Omental fat pad (tissue), 4 donors: Measurements from ENCODE around the gene SPSB3. TPM values are rescaled to one million over a fixed set of nuclear protein-coding genes. Genes with fewer than 3 reads are reported as not detected.
A peak's percentile ranks its signal among the peaks of the same experiment; 100 is the strongest.

Experiments
- ATAC-seq: fragments of 150-250 bp; one replicate; pipeline ENCODE4 v1.9.1; 2016; ENCODE audit warnings: mild to moderate bottlenecking, moderate library complexity; ENCODE audit not compliant: low FRiP score
- DNase-seq: peaks from one replicate; pipeline ENCODE4 v3.0.0-alpha.2; 2019; ENCODE audit warnings: low spot score
- total RNA-seq, 4 donors: library from RNA; depleted of rRNA; stranded (reverse); fragments of >200 nt; gene quantifications; one replicate each; pipeline ENCODE4 v1.1.0, GENCODE V29; 2016
- TF ChIP-seq, protein P1 (sequence below), 3 donors: fragments of 450-650 bp; IDR thresholded peaks; one replicate each; pipeline ENCODE4 v1.5.1; 2016 to 2017; ENCODE audit warnings: antibody characterized with exemption in 3 of 3, mild to moderate bottlenecking in 3 of 3, moderate library complexity in 2 of 3

SPSB3 gene
- total RNA-seq, 4 donors from 2014 or later: 39.5 to 88.1 (median 50.7) TPM

DNA sequence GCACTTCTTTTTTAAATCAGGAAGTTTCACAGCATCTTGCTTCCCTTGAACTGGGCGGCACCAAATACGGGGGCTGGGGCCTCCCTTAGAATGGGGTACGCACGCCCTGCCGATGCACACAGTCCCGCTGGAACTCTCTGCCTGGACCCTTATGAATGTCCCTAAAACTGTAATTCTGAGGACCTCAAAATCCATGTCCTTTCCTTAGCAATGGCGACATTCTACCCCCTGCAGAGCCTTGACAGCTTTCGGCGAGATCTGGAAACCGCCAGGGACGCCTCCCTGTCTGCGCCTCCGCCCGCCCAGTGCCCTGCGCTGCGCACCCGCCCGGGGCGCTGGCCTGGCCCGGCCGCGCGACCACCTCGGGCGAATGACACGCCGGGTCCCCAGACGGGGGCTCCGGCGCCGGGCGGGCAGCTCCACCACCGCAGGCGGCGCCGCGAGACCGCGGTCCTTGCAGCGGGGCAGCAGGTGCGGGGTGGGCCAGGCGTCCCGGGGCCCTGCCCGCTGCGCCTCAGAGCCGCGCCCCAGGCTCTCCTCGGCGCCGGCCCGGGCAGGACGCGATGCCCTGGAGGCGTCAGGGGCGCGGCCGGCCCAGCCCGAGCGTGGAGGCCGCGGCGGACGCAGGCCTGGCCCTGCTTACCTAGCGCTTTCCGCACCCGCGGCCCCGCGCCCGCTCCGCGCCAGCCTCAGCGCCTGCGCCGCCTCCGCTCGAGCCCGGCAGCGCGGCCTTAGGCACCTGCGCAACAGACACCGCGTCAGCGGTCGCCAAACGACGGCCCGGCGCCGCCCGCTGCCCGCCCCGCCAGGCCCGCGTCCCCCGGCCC, 43.7 kb upstream of the SPSB3 start:
- TF ChIP-seq, protein P1, sequence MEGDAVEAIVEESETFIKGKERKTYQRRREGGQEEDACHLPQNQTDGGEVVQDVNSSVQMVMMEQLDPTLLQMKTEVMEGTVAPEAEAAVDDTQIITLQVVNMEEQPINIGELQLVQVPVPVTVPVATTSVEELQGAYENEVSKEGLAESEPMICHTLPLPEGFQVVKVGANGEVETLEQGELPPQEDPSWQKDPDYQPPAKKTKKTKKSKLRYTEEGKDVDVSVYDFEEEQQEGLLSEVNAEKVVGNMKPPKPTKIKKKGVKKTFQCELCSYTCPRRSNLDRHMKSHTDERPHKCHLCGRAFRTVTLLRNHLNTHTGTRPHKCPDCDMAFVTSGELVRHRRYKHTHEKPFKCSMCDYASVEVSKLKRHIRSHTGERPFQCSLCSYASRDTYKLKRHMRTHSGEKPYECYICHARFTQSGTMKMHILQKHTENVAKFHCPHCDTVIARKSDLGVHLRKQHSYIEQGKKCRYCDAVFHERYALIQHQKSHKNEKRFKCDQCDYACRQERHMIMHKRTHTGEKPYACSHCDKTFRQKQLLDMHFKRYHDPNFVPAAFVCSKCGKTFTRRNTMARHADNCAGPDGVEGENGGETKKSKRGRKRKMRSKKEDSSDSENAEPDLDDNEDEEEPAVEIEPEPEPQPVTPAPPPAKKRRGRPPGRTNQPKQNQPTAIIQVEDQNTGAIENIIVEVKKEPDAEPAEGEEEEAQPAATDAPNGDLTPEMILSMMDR (IDR thresholded peaks at IDR 0.05): no peak
- ATAC-seq: peak; percentile 67
- no peak for DNase-seq

DNA sequence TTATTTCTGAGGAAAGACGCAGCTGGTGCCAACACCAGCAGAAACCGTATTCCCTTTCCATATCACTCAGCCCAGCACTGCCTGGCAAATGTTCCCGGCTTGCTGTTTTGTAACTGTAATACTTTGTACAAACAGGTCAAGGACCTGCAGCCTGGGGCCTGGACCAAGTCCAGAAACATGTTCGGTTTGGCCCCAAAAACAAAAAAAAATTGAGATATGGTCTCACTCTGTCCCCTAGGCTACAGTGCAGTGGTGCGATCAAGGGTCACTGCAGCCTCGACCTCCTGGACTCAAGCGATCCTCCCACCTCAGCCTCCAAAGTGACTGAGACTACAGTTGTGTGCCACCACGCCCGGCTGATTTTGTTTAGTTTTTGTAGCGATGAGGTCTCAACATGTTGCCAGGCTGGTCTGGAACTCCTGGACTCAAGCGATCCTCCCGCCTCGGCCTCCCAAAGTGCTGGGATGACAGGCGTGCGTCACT, 43.1 kb upstream of the SPSB3 start:
- TF ChIP-seq, protein P1 (IDR thresholded peaks at IDR 0.05): no peak
- ATAC-seq (no peak), DNase-seq (no peak)

DNA sequence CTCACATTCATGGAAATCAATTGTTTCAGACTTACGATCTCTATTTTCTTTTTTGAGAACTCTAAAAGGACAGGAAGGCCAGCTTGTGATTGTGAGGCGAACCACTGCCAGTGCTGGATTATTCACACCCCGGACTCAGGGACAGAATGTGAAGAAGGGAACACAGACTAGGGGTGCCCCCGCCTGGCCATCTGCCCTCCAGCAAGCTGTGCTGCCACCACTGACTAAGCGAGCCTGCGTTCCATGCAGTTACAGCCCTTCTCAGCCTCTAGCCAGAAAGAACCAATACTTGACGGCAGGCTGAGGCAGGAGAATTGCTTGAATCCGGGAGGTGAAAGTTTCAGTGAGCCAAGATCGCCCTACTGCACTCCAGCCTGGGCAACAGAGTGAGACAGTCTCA, 41.5 kb upstream of the SPSB3 start:
- no peak for DNase-seq
- no peak for ATAC-seq

DNA sequence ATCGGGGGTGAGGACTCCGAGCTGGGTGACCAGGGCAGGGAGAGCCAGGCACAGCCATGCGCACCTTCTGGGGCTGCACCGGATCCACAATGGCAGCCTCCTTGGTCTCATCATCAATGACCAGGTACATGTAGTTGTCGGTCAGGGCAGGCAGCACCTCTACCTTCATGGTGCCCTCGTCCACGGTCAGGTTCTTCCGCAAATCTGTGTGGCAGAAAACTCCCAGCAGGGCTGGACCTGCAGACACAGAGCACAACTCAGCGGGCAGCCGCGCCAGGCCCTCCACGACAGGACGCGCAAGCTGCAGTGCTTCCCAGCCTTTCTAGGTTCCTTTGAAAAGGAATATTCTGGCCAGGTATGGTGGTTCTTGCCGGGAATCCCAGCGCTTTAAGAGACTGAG, 40.4 kb upstream of the SPSB3 start:
- no peak for DNase-seq
- ATAC-seq: no peak
- TF ChIP-seq, protein P1 (IDR thresholded peaks at IDR 0.05): no peak

More for the DNA sequence above, 41.5 kb upstream of the SPSB3 start:
- TF ChIP-seq, protein P1 (IDR thresholded peaks at IDR 0.05): no peak

DNA sequence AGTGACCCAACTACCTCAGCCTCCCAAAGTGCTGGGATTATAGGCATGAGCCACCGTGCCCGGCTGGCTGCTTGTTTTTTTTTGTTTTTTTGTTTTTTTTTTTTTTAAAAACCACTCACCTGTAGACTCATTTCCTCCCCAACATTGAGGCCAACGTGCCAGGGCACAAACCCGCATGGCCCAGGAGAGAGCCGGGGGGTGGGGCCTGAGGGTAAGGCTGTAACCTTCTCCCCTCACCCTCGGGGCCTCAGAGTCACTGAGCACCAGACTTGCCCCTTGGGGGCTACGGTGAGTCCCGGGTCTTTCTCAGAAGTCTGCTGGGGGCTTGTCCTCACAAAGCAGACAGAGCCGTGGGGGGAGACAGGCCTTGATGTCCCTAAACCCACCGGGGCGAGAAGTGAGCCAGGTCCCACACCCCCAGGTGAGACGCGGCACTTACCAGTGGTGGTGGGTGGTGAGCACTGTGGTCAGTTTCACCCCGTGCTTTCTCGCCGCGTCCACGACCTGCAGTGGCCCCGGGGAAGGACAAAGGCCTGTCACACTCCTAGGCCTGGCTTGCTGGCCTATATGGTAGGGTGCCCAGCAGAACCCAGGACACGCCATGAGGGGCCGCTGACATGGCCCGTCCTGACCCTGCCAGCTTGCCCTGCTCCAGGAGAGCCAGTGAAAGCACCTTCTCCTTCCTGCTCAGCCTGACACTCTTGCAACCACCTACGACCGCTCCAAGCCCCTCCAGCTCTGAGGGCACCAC, 39.7 kb upstream of the SPSB3 start:
- DNase-seq (no peak), ATAC-seq (no peak)
- TF ChIP-seq, protein P1 (IDR thresholded peaks at IDR 0.05): no peak

DNA sequence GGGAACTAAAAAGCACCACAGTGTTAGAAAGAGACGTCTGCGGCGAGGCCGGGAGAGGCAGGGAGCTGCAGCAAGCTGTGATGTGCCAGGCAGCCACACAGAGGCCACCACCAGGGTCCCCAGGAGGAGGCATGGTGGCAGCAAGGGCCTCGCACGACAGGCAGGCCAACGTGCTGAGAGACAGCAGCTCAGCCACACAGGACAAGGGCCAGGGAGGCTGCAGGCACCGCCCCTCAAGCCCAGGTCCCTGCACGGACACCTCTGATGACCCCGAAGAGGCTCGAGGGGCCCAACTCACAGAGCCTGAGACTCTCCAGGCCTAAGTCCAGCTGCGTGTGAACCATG, 38.5 kb upstream of the SPSB3 start:
- TF ChIP-seq, protein P1 (IDR thresholded peaks at IDR 0.05): no peak
- no peak for DNase-seq
- ATAC-seq: no peak
